Measurements from ENCODE around the gene PMPCA.

The PMPCA gene

DNA sequence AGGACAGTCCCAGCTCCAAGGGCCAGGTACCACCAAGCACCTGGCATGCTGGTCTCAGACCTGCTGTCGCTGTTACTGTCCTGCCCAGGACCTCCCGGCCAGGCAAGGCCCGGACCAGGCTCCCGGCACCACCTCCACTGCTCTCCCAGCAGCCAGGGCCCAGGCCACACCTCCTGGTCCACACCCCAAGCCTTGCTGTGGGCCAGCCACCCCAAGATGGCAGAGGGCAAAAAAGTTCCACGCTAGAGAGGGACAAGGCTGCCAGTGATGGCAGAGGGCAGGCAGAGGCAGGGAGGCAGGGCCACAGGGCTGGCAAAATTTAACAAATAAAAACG is 48.0 kb upstream of the PMPCA start:
- H3K79me2 ChIP-seq (ENCODE audit: insufficient read depth, low read length) = no peaks in the 10 kb centered on the region

DNA sequence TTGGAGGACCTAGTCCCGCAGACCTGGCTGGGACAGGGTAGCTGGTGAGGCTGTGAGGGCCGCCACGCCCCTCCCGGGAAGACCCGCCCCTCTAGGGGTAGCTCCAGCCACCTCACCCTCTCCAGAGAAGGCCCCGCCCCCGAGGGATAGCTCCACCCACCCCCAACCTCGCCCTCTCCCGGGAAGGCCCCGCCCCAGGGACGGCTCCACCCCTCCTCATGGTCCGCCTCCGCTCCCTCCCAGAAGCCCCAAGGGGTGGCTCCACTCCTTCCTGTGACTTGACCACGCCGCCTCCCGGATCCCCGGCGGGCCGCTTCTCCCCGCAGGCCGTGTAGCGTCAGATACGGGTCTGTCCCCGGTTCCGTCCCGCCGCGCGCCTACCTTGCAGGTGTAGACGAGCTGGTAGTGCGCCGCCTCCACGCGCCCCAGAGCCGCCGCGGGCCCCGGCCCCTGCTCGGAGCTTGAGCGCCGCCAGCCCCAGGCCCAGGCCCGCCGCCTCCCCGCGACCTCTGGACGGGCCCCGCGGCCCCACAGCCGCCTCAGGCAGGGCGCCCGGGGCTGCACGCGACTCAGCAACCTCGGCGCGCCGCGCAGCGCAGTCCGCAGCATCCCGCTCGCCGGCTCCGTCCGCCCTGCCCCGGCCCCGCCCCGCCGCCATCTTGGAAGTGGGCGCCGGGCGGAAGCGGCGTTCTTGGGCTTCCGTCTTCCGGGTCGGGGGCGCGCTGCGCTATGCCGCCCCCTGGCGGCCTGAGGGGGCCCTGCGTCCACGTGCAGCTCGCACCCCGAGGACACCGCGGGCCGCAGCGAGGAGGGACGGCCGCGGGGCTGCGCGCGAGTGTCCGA is 47.1 kb upstream of the PMPCA start, which contains the start of gene DNLZ:
TSS of gene DNLZ (minus strand) at position 639 of the 843 bp plus-strand sequence. CDS start at position 609, 30 bp downstream.
- Histone ChIP-seq H2AFZ (ENCODE audit: low read length) (peak within 1 kb of the TSS; percentile 86), H3K4me1 (ENCODE audit: insufficient read depth, low read length, poor library complexity, severe bottlenecking) (peaks cover 6% of the 10 kb centered on the region), H3K4me3 (ENCODE audit: low read length, poor library complexity, severe bottlenecking) (peak within 1 kb of the TSS; percentile 99), H3K4me2 (ENCODE audit: low read depth, low read length, poor library complexity, severe bottlenecking) (peak within 1 kb of the TSS; percentile 71), H3K36me3 (ENCODE audit: insufficient read depth, low read length) (no peaks in the 10 kb centered on the region), H3K9ac (ENCODE audit: low read depth, low read length, poor library complexity, severe bottlenecking) (peak within 1 kb of the TSS; percentile 65), H3K79me2 (ENCODE audit: insufficient read depth, low read length) (no peaks in the 10 kb centered on the region), H3K9me3 (ENCODE audit: insufficient read depth, low read depth, low read length) (no peaks in the 10 kb centered on the region), H3K9me2 (replicated peaks; ENCODE audit: low read depth, low read length) (no peaks in the 10 kb centered on the region), H3K27me3 (ENCODE audit: insufficient read depth, low read length, poor library complexity, severe bottlenecking) (no peaks in the 10 kb centered on the region), H3F3A (ENCODE audit: low read depth) (no peaks in the 10 kb centered on the region), H4K20me1 (ENCODE audit: insufficient read depth, low read length, poor library complexity, severe bottlenecking) (peaks cover 7% of the 10 kb centered on the region)
- TF ChIP-seq EZH2phosphoT487 (IDR thresholded peaks at IDR 0.05; ENCODE audit: borderline replicate concordance) = no peak
- TF ChIP-seq, protein P1, sequence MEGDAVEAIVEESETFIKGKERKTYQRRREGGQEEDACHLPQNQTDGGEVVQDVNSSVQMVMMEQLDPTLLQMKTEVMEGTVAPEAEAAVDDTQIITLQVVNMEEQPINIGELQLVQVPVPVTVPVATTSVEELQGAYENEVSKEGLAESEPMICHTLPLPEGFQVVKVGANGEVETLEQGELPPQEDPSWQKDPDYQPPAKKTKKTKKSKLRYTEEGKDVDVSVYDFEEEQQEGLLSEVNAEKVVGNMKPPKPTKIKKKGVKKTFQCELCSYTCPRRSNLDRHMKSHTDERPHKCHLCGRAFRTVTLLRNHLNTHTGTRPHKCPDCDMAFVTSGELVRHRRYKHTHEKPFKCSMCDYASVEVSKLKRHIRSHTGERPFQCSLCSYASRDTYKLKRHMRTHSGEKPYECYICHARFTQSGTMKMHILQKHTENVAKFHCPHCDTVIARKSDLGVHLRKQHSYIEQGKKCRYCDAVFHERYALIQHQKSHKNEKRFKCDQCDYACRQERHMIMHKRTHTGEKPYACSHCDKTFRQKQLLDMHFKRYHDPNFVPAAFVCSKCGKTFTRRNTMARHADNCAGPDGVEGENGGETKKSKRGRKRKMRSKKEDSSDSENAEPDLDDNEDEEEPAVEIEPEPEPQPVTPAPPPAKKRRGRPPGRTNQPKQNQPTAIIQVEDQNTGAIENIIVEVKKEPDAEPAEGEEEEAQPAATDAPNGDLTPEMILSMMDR (conservative IDR thresholded peaks at IDR 0.05; ENCODE audit: low read length) = peak; percentile 77

More for the DNA sequence above, 48.0 kb upstream of the PMPCA start:
- Histone ChIP-seq H2AFZ (ENCODE audit: low read length) (no peak overlapping the region), H3K9ac (ENCODE audit: low read depth, low read length, poor library complexity, severe bottlenecking) (peak overlapping the region; percentile 19), H3K27me3 (ENCODE audit: insufficient read depth, low read length, poor library complexity, severe bottlenecking) (no peaks in the 10 kb centered on the region), H3K9me3 (ENCODE audit: insufficient read depth, low read depth, low read length) (no peaks in the 10 kb centered on the region), H3K9me2 (replicated peaks; ENCODE audit: low read depth, low read length) (no peaks in the 10 kb centered on the region), H4K20me1 (ENCODE audit: insufficient read depth, low read length, poor library complexity, severe bottlenecking) (peaks cover 7% of the 10 kb centered on the region), H3F3A (ENCODE audit: low read depth) (no peaks in the 10 kb centered on the region), H3K36me3 (ENCODE audit: insufficient read depth, low read length) (no peaks in the 10 kb centered on the region), H3K4me2 (ENCODE audit: low read depth, low read length, poor library complexity, severe bottlenecking) (peak overlapping the region; percentile 58), H3K4me3 (ENCODE audit: low read length, poor library complexity, severe bottlenecking) (peak overlapping the region; percentile 99), H3K4me1 (ENCODE audit: insufficient read depth, low read length, poor library complexity, severe bottlenecking) (peaks cover 6% of the 10 kb centered on the region)
- no peak for TF ChIP-seq EZH2phosphoT487 (IDR thresholded peaks at IDR 0.05; ENCODE audit: borderline replicate concordance)
- TF ChIP-seq, protein P1 (conservative IDR thresholded peaks at IDR 0.05; ENCODE audit: low read length) = no peak

DNA sequence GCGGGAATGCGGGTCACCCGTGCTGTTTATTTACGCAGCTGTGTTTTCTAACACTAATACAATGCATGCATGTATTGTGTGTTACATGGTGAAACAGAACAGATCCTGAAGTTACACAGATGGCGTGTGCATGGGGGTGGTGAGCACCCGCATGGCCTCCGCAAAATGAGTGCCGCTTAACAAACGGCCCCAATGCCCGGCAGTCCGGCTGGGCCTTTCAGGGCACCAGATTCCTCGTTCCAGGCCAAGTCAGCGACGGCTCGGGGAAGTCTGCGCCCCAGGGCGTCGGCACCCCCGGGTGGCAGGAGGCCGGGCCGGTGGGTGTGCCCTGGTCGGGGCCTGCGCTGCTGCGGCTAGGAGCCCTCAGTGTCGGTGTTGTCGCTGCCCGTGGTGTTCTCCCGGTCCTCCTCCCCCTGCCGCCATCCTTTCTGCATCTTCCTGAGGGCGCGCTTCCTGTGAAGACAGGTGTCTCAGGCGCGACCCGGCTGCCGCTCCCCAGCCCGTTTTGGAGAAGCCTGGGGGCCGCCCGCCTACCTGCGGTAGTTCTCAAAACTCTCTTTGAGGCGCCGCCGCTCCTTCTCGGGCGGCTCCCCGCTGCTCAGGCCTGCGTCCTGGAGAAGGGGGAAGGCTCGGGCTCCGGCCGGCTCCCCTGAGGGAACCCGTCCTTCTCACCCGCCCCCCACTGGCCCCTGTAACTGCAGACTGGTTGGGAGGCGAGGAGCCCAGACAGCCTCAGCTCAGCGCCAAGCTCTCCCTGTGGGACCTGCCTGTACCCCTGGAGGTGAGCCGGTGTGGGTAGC is 46.3 kb upstream of the PMPCA start:
- H3K27me3 ChIP-seq (ENCODE audit: insufficient read depth, low read length, poor library complexity, severe bottlenecking) = no peaks in the 10 kb centered on the region
- TF ChIP-seq, protein P1 (conservative IDR thresholded peaks at IDR 0.05; ENCODE audit: low read length) = no peak
- no peak for TF ChIP-seq EZH2phosphoT487 (IDR thresholded peaks at IDR 0.05; ENCODE audit: borderline replicate concordance)
- peak overlapping the region; percentile 71 for H3K4me2 ChIP-seq (ENCODE audit: low read depth, low read length, poor library complexity, severe bottlenecking)
- H3K4me3 ChIP-seq (ENCODE audit: low read length, poor library complexity, severe bottlenecking) = peak overlapping the region; percentile 99
- H4K20me1 ChIP-seq (ENCODE audit: insufficient read depth, low read length, poor library complexity, severe bottlenecking) = peaks cover 7% of the 10 kb centered on the region
- H2AFZ ChIP-seq (ENCODE audit: low read length) = no peak overlapping the region
- H3K36me3 ChIP-seq (ENCODE audit: insufficient read depth, low read length) = no peaks in the 10 kb centered on the region
- no peaks in the 10 kb centered on the region for H3F3A ChIP-seq (ENCODE audit: low read depth)
- H3K9ac ChIP-seq (ENCODE audit: low read depth, low read length, poor library complexity, severe bottlenecking) = peak overlapping the region; percentile 65
- H3K9me3 ChIP-seq (ENCODE audit: insufficient read depth, low read depth, low read length) = no peaks in the 10 kb centered on the region
- H3K9me2 ChIP-seq (replicated peaks; ENCODE audit: low read depth, low read length) = no peaks in the 10 kb centered on the region
- no peaks in the 10 kb centered on the region for H3K79me2 ChIP-seq (ENCODE audit: insufficient read depth, low read length)
- H3K4me1 ChIP-seq (ENCODE audit: insufficient read depth, low read length, poor library complexity, severe bottlenecking) = peaks cover 6% of the 10 kb centered on the region

Measured in Loucy (cell line).